SK-N-SH treated with all-trans-retinoic acid at 6 μM for 48 hours (cell line): ENCODE measurements around the gene C6orf89.

Experiments
- ATAC-seq: fragments of 200-7000 bp; cut with Tn5 transposase; 3 replicates; pipeline ENCODE4 v1.9.1; 2020; ENCODE audit warnings: mild to moderate bottlenecking, moderate library complexity
- ARNTL ChIP-seq: fragments of 450-650 bp; formaldehyde crosslinking; IDR thresholded peaks from 2 replicates; pipeline ENCODE4 v1.5.0; 2020; ENCODE audit warnings: low read depth, mild to moderate bottlenecking, moderate library complexity, borderline replicate concordance
- BACH2 ChIP-seq: fragments of 250-450 bp; sonication (Bioruptor Pico); IDR thresholded peaks from 2 replicates; pipeline ENCODE4 v1.9.0; 2021; ENCODE audit warnings: mild to moderate bottlenecking, borderline replicate concordance
- CSDC2 ChIP-seq: fragments of 250-450 bp; sonication (Bioruptor Pico); IDR thresholded peaks from 2 replicates; pipeline ENCODE4 v1.5.0; 2020; ENCODE audit warnings: mild to moderate bottlenecking, moderate library complexity
- ESRRG ChIP-seq: fragments of 250-450 bp; sonication (Bioruptor Pico); IDR thresholded peaks from 2 replicates; pipeline ENCODE4 v1.6.1; 2021; ENCODE audit warnings: mild to moderate bottlenecking
- GLIS3 ChIP-seq: fragments of 250-450 bp; sonication (Bioruptor Pico); IDR thresholded peaks from 2 replicates; pipeline ENCODE4 v1.5.0; 2020; ENCODE audit warnings: mild to moderate bottlenecking, moderate library complexity
- ISL1 ChIP-seq: fragments of 250-450 bp; sonication (Bioruptor Pico); IDR thresholded peaks from 2 replicates; pipeline ENCODE4 v2.1.2; 2022; ENCODE audit warnings: mild to moderate bottlenecking, moderate library complexity
- OSR1 ChIP-seq: fragments of 250-450 bp; sonication (Bioruptor Pico); IDR thresholded peaks from 2 replicates; pipeline ENCODE4 v1.8.0; 2022; ENCODE audit warnings: moderate library complexity, mild to moderate bottlenecking, inconsistent platforms
- PPARA ChIP-seq: fragments of 250-450 bp; sonication (Bioruptor Pico); IDR thresholded peaks from 2 replicates; pipeline ENCODE4 v1.5.0; 2020; ENCODE audit warnings: mild to moderate bottlenecking, borderline replicate concordance
- SNAI2 ChIP-seq: fragments of 250-450 bp; sonication (Bioruptor Pico); IDR thresholded peaks from 2 replicates; pipeline ENCODE4 v1.5.0; 2020; ENCODE audit warnings: mild to moderate bottlenecking, moderate library complexity
- TCF4 ChIP-seq: fragments of 250-450 bp; sonication (Bioruptor Pico); IDR thresholded peaks from 2 replicates; pipeline ENCODE4 v1.8.0; 2021; ENCODE audit warnings: mild to moderate bottlenecking, moderate library complexity, borderline replicate concordance
- TOX ChIP-seq: fragments of 250-450 bp; sonication (Bioruptor Pico); IDR thresholded peaks from 2 replicates; pipeline ENCODE4 v1.8.0; 2021; ENCODE audit warnings: mild to moderate bottlenecking, moderate library complexity, borderline replicate concordance
- ZC3H10 ChIP-seq: fragments of 250-450 bp; sonication (Bioruptor Pico); IDR thresholded peaks from 2 replicates; pipeline ENCODE4 v1.5.1; 2021; ENCODE audit warnings: mild to moderate bottlenecking, moderate library complexity
- ZFP3 ChIP-seq: fragments of 250-450 bp; sonication (Bioruptor Pico); IDR thresholded peaks from 2 replicates; pipeline ENCODE4 v1.5.0; 2020; ENCODE audit warnings: mild to moderate bottlenecking, moderate library complexity
- ZFP30 ChIP-seq: fragments of 450-650 bp; formaldehyde crosslinking; IDR thresholded peaks from 2 replicates; pipeline ENCODE4 v1.5.0; 2022; ENCODE audit warnings: mild to moderate bottlenecking, moderate library complexity
- ZNF565 ChIP-seq: fragments of 450-650 bp; formaldehyde crosslinking; conservative IDR thresholded peaks from 2 replicates; pipeline ENCODE4 v1.5.0; 2020; ENCODE audit warnings: low read depth, mild to moderate bottlenecking, moderate library complexity
- ZNF70 ChIP-seq: fragments of 450-650 bp; formaldehyde crosslinking; IDR thresholded peaks from 2 replicates; pipeline ENCODE4 v1.5.0; 2020; ENCODE audit warnings: mild to moderate bottlenecking, moderate library complexity
- ZNF8 ChIP-seq: fragments of 450-650 bp; formaldehyde crosslinking; IDR thresholded peaks from 2 replicates; pipeline ENCODE4 v1.5.0; 2020; ENCODE audit warnings: mild to moderate bottlenecking, moderate library complexity
- TF ChIP-seq, protein P1 (sequence below): fragments of 250-450 bp; sonication (Bioruptor Pico); IDR thresholded peaks from 2 replicates; pipeline ENCODE4 v1.5.0; 2020; ENCODE audit warnings: mild to moderate bottlenecking, moderate library complexity
- TF ChIP-seq, protein P2 (sequence below): fragments of 250-450 bp; sonication (Bioruptor Pico); IDR thresholded peaks from 2 replicates; pipeline ENCODE4 v1.8.0; 2020; ENCODE audit warnings: mild to moderate bottlenecking, moderate library complexity, borderline replicate concordance
- TF ChIP-seq, protein P3 (sequence below): fragments of 250-450 bp; sonication (Bioruptor Pico); IDR thresholded peaks from 2 replicates; pipeline ENCODE4 v1.5.1; 2020; ENCODE audit warnings: low read depth, mild to moderate bottlenecking, moderate library complexity
- TF ChIP-seq, protein P4 (sequence below): fragments of 250-450 bp; sonication (Bioruptor Pico); IDR thresholded peaks from 2 replicates; pipeline ENCODE4 v1.8.0; 2021; ENCODE audit warnings: low read depth, mild to moderate bottlenecking, moderate library complexity, borderline replicate concordance
- TF ChIP-seq, protein P5 (sequence below): fragments of 250-450 bp; sonication (Bioruptor Pico); IDR thresholded peaks from 2 replicates; pipeline ENCODE4 v1.5.1; 2021; ENCODE audit warnings: mild to moderate bottlenecking, moderate library complexity

C6orf89 gene

DNA sequence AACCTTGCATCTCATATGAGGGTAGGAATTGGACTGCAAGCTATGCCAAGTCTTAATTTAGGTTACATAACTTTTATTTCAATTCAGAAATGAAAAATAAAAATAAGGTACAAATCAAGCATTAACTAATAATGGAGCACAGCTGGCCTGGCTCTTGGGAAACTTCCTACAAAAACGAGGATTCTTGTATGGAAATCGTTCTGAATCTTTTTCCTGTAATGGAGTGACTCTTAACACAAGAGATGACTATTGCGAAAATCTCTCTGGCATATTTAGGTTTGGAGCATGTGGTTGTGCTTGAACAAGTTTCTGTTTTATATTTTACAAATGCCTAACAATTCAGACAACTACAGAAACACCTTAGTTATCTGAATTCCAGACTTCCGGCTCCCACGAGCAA, 34.8 kb downstream of the C6orf89 start:
- ATAC-seq: no peak
- TF ChIP-seq, protein P1, sequence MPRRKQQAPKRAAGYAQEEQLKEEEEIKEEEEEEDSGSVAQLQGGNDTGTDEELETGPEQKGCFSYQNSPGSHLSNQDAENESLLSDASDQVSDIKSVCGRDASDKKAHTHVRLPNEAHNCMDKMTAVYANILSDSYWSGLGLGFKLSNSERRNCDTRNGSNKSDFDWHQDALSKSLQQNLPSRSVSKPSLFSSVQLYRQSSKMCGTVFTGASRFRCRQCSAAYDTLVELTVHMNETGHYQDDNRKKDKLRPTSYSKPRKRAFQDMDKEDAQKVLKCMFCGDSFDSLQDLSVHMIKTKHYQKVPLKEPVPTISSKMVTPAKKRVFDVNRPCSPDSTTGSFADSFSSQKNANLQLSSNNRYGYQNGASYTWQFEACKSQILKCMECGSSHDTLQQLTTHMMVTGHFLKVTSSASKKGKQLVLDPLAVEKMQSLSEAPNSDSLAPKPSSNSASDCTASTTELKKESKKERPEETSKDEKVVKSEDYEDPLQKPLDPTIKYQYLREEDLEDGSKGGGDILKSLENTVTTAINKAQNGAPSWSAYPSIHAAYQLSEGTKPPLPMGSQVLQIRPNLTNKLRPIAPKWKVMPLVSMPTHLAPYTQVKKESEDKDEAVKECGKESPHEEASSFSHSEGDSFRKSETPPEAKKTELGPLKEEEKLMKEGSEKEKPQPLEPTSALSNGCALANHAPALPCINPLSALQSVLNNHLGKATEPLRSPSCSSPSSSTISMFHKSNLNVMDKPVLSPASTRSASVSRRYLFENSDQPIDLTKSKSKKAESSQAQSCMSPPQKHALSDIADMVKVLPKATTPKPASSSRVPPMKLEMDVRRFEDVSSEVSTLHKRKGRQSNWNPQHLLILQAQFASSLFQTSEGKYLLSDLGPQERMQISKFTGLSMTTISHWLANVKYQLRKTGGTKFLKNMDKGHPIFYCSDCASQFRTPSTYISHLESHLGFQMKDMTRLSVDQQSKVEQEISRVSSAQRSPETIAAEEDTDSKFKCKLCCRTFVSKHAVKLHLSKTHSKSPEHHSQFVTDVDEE (CRISPR knock-in tag): no peak

DNA sequence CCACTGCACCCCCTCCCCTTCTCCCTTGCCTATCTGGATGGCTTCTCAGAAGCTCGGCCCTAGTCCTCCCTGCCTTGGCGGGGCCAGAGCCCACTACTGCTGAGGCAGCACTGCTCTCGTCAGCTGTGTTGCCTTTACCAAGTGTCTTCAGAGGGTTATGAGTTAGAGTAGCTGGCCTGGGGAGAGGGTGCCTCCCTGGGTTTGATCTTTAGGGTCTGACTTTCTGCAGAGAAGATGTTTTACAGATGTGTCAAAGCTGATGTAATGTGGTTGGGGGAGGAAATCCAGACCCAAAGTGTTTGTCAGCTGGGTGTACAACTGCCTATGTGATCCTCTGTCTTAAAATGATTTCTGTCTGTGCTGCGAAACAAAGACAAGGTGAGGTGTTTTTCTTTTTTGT, 38.4 kb downstream of the C6orf89 start:
- no peak for ATAC-seq
- TF ChIP-seq GLIS3: no peak
- TF ChIP-seq ARNTL (CRISPR knock-in tag): no peak
- no peak for TF ChIP-seq ZC3H10 (CRISPR knock-in tag)
- TF ChIP-seq OSR1 (CRISPR knock-in tag): no peak
- no peak for TF ChIP-seq ESRRG (CRISPR knock-in tag)
- no peak for TF ChIP-seq ZFP3
- no peak for TF ChIP-seq SNAI2 (CRISPR knock-in tag)
- TF ChIP-seq, protein P2, sequence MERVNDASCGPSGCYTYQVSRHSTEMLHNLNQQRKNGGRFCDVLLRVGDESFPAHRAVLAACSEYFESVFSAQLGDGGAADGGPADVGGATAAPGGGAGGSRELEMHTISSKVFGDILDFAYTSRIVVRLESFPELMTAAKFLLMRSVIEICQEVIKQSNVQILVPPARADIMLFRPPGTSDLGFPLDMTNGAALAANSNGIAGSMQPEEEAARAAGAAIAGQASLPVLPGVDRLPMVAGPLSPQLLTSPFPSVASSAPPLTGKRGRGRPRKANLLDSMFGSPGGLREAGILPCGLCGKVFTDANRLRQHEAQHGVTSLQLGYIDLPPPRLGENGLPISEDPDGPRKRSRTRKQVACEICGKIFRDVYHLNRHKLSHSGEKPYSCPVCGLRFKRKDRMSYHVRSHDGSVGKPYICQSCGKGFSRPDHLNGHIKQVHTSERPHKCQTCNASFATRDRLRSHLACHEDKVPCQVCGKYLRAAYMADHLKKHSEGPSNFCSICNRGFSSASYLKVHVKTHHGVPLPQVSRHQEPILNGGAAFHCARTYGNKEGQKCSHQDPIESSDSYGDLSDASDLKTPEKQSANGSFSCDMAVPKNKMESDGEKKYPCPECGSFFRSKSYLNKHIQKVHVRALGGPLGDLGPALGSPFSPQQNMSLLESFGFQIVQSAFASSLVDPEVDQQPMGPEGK (CRISPR knock-in tag): no peak
- TF ChIP-seq ZNF565 (CRISPR knock-in tag): no peak
- TF ChIP-seq, protein P3, sequence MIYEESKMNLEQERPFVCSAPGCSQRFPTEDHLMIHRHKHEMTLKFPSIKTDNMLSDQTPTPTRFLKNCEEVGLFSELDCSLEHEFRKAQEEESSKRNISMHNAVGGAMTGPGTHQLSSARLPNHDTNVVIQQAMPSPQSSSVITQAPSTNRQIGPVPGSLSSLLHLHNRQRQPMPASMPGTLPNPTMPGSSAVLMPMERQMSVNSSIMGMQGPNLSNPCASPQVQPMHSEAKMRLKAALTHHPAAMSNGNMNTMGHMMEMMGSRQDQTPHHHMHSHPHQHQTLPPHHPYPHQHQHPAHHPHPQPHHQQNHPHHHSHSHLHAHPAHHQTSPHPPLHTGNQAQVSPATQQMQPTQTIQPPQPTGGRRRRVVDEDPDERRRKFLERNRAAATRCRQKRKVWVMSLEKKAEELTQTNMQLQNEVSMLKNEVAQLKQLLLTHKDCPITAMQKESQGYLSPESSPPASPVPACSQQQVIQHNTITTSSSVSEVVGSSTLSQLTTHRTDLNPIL (CRISPR knock-in tag): no peak
- no peak for TF ChIP-seq ISL1 (CRISPR knock-in tag)

DNA sequence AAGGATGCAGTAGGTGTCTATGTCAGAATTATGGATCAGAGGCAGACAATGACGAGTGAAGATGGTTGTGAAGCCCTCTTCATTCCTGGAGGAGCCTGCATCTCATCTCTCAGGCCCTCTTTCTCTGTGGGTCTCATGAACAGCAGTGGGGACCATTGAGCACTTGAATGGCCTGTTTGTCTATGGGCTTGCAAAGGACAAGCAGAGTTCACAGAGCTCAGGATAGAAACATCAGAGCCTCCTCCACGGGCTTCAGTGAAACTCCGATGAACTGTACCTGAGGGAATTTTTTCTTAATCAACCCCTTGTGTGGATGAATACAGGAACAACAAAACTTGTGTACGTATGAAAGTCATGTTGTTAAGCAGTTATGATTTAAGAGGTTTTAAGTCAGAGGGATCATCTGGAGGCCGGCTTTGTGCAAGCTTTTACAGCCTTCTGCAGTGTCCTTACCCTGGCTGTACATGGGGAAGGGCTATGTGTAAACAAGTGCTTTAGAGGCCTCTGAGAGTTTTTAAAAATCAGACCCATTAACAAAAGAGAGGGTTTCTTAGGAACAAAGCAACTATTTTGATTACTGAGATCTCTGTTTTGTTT, 39.1 kb downstream of the C6orf89 start:
- no peak for ATAC-seq
- TF ChIP-seq ZFP30 (CRISPR knock-in tag) (no peak), SNAI2 (CRISPR knock-in tag) (no peak), BACH2 (CRISPR knock-in tag) (no peak), ZFP3 (no peak), ARNTL (CRISPR knock-in tag) (no peak), PPARA (no peak), TCF4 (no peak), ZNF565 (CRISPR knock-in tag) (no peak), ISL1 (CRISPR knock-in tag) (no peak), ZNF70 (CRISPR knock-in tag) (no peak), ZNF8 (no peak), TOX (CRISPR knock-in tag) (no peak)
- TF ChIP-seq, protein P4, sequence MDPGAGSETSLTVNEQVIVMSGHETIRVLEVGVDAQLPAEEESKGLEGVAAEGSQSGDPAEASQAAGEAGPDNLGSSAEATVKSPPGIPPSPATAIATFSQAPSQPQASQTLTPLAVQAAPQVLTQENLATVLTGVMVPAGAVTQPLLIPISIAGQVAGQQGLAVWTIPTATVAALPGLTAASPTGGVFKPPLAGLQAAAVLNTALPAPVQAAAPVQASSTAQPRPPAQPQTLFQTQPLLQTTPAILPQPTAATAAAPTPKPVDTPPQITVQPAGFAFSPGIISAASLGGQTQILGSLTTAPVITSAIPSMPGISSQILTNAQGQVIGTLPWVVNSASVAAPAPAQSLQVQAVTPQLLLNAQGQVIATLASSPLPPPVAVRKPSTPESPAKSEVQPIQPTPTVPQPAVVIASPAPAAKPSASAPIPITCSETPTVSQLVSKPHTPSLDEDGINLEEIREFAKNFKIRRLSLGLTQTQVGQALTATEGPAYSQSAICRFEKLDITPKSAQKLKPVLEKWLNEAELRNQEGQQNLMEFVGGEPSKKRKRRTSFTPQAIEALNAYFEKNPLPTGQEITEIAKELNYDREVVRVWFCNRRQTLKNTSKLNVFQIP (CRISPR knock-in tag): no peak
- TF ChIP-seq, protein P3 (CRISPR knock-in tag): no peak

DNA sequence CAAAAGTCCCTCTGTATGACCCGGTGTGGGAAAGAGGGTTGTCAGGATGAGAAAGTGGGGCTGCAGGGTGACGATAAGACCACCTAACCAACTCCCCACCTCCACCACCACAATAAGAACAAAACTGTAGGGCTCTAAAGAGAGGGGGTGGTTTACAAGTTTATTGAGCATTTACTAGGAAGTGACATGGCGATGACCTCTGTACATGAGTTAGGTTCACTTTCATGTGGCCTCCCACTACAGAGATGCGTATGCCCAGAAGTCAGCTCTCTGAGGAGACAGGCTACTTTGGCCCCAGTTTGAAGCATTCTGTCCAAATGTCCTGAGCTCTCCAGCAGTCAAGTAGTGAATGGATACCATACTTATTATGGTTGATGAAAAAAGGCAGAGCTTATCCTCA, 40.1 kb downstream of the C6orf89 start:
- ATAC-seq: no peak
- no peak for TF ChIP-seq ZC3H10 (CRISPR knock-in tag)
- TF ChIP-seq, protein P5, sequence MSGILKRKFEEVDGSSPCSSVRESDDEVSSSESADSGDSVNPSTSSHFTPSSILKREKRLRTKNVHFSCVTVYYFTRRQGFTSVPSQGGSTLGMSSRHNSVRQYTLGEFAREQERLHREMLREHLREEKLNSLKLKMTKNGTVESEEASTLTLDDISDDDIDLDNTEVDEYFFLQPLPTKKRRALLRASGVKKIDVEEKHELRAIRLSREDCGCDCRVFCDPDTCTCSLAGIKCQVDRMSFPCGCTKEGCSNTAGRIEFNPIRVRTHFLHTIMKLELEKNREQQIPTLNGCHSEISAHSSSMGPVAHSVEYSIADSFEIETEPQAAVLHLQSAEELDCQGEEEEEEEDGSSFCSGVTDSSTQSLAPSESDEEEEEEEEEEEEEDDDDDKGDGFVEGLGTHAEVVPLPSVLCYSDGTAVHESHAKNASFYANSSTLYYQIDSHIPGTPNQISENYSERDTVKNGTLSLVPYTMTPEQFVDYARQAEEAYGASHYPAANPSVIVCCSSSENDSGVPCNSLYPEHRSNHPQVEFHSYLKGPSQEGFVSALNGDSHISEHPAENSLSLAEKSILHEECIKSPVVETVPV: no peak
- TF ChIP-seq PPARA: no peak
- TF ChIP-seq ISL1 (CRISPR knock-in tag): no peak
- TF ChIP-seq, protein P4 (CRISPR knock-in tag): no peak
- no peak for TF ChIP-seq CSDC2 (CRISPR knock-in tag)
